IPS DF 19.7 (cell line): ENCODE results near the gene TBC1D2B.
A peak's percentile ranks its signal among the peaks of the same experiment; 100 is the strongest.

Experiments used
- DNase-seq: peaks from one replicate; pipeline ENCODE4 v3.0.0-alpha.2; 2013; ENCODE audit warnings: low read depth, low spot score

TBC1D2B gene

GRCh38 chr15:78077053-78077870 is at the start of gene TBC1D2B:
TSS of gene TBC1D2B (minus strand) at chr15:78077711. CDS start at chr15:78077652, 59 bp downstream.
- no peak for DNase-seq

- no peak for DNase-seq
These were observed 47.8 kb upstream of the TBC1D2B start for GRCh38 chr15:78125267-78125666.

- DNase-seq: no peak
These were observed 43.0 kb upstream of the TBC1D2B start for GRCh38 chr15:78120523-78120922.

GRCh38 chr15:78112551-78112950 is 35.0 kb upstream of the TBC1D2B start:
- DNase-seq: no peak

- no peak for DNase-seq
These were observed 34.3 kb upstream of the TBC1D2B start for GRCh38 chr15:78111788-78112187.

DNA sequence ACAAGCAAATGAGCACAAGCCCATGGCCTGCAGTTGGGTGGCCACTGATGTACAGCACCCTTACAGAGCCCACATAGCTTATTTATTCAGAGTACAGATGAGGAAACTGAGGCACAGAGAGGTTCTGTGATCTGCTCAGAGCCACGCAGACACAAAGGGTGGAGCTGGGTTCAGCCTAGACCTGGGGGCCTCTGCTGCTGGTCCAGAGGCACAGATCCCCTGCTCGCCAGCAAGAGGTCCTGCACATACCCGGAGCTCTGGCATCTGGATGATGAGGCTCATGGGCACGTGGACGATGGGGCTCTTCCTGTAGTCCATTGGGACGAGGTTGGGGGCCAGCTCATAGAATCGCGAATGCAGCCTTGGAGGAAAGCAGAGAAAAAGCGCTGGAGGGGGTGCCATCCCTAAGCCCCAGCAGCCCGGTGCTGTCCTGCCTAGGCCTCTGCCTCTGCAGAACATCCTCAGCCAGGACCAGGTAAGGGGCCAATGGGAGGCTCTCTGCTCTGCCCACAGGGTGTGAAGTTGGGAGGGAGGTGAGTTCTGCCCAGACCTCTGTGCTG is 33.5 kb upstream of the TBC1D2B start:
- no peak for DNase-seq

DNA sequence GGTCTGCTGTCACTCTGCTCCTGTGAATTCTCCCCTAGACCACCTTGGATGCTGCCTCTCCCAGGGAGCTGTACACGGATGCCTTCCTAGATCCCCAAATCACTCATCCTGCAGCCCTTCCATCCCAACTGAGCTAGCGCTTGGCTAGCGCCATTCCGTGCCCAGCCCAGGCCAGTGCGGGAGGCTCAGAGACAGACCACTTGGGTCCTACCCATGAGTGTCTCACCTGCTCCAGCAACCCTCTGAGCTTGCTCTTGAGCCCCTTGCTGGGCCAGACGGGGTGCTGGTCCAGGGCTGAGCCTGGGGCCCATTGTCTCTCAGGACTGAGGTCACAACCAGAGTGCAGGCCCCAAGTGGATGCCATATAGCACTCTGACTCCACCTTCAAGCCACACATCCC is 32.6 kb upstream of the TBC1D2B start:
- no peak for DNase-seq

DNA sequence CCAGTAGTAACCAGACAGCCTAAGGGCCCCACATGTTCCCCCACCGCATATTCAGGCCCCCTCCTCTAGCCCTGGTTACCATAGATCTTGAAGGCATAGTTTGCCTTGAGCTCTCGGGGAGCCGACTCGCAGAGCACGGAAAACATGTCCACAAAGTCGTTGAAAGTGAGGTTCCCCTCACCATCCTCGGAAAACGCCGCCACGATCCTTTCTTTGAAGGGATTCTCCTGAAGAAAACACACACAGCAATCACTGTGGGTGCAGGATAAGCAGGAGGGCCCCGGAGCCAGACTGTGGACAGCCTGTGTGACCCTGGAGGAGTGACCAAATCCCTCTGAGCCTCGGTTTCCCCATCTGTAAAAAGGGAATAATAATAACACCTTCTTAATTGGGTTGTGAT is 31.6 kb upstream of the TBC1D2B start:
- no peak for DNase-seq

- peak; percentile 52 for DNase-seq
These were observed 31.0 kb upstream of the TBC1D2B start for GRCh38 chr15:78108300-78109084.

DNA sequence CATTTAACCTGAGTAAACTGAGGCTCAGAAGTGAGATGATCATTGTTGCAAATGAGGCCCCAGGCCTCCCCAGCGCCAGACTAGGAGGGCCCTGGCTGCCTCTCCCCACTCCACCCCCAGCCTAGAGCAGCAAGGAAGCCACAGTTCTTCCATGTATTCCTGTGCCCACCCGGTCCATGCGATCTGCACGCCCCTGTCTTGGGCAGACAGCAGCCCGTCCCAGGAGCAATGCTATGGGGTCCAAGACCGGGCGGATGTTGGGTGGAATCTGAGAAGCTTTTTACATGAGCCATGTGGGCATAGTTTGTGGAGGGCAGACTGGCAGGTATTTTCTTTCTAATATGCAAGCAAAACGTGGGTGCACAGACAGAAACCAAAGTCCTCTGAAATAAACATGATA is 30.0 kb upstream of the TBC1D2B start:
- no peak for DNase-seq

DNA sequence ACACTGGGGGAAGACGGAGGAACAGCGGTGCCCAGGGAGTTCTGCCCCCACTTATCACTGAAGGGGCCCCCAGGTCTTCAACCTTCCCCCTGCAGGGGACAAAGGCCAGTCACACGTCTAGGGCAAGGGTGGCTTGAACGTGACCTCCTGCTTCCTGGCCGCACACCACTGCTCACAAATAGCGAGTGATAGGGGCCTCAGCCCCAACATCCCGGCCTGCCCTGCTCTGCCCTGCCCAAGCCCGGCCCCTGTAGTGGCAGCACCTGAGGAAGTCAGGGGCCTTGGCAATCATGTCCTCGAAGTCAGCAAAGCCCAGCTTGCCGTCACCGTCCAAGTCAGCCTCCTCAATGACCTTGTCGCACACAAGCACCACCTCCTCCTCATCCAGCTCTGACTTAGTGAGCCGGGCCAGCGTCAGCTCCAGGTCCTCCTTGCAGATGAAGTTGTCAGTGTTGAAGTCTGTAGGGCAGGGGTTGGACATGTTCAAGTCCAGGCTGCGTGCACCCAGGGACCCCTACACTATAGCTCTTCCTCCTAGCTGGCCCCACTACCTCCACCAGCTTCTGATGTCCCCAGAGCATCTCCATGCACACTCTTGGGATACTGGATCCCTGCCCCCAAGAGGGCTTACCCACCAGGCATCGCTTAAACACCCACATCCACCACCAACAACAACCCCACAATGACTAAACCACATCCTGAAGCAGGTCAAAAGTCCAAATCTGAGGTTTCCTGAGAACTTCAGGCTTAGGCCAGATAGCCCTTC is 28.1 kb upstream of the TBC1D2B start:
- no peak for DNase-seq

GRCh38 chr15:78104566-78105475 is 27.3 kb upstream of the TBC1D2B start:
- no peak for DNase-seq

GRCh38 chr15:78104119-78104479 is 26.6 kb upstream of the TBC1D2B start:
- no peak for DNase-seq

DNA sequence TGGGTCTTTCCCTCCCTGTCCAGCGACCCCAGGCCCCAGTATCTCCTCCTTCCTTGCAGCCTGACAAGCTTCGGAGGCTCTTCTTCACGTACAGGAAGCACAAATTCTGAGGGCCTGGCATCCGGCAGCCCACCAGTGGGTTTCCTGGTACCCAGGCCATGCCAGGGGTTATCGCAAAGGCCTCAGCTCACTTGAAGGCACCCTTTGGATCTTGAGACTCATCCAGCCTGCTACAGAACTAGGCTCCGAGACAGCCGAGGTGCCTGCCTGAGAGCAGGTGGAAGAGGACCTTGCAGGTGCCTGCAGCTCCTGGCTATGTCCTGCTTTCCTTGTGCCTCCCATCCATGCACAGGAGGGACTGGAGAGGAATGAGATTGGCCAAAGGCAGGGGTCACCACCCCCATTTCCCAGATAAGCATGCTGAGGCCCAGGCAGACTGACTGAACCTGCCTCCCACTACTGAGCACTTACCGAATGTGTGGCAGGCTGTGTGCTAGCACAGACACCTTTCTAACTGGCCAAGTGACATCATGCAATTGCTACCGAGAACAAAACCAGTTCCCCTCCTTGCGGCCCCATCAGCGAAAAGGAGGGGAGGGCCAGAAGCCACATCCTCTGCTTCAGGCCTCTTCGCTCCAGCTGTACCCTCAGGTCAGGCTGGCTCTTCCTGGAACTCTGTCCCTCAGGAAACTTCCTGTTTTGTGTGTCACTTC is 26.1 kb upstream of the TBC1D2B start:
- DNase-seq: no peak

- DNase-seq: no peak
These were observed 25.2 kb upstream of the TBC1D2B start for GRCh38 chr15:78102741-78103140.

GRCh38 chr15:78102211-78102610 is 24.7 kb upstream of the TBC1D2B start:
- no peak for DNase-seq

GRCh38 chr15:78101423-78102105 is 24.1 kb upstream of the TBC1D2B start:
- DNase-seq: no peak

DNA sequence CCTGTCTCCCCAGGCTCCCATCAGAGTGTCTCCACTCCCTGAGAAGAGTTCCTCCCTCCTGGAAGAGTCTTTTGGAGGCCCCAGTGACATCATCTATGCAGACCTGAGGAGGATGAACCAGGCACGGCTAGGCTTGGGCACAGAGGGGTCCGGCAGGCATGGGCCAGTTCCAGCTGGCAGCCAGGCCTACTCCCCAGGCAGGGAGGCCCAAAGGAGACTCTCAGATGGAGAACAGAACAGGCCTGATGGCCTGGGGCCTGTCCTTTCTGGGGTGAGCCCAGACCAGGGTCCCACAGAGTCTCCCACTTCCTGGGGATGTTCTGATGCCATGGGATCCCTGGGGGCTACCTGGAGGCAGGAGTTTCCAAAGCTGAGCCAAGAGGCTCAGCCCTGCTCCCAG is 23.4 kb upstream of the TBC1D2B start:
- DNase-seq: no peak

- DNase-seq: no peak
These were observed 20.7 kb upstream of the TBC1D2B start for GRCh38 chr15:78098131-78098755.
